ENCODE results near the gene DPYSL3.

GRCh38 chr5:147509041-147509709 is 693 bp downstream of the DPYSL3 start:
- TF ChIP-seq POLR2AphosphoS5 (IDR thresholded peaks at IDR 0.05; ENCODE audit: borderline replicate concordance, low read depth, low read length), result no peak
- TF ChIP-seq EZH2 (IDR thresholded peaks at IDR 0.05), result no peak
- TF ChIP-seq FOXP2 (optimal IDR thresholded peaks at IDR 0.05; ENCODE audit: control extremely low read depth, extremely low read length, insufficient read depth), result no peak

All from SK-N-MC (cell line).